HG02938 (cell line): Measurements from ENCODE around the gene HTR1D.

Experiments used
- ATAC-seq: cut with Tn5 transposase; IDR thresholded peaks from one replicate; pipeline ENCODE4 v1.9.1; 2021; ENCODE audit warnings: mild to moderate bottlenecking, moderate library complexity; ENCODE audit not compliant: unreplicated experiment

The HTR1D gene

GRCh38 chr1:23185381-23185780, 31.9 kb downstream of the HTR1D start:
- ATAC-seq, result no peak

GRCh38 chr1:23184212-23184934, 32.9 kb downstream of the HTR1D start:
- no peak for ATAC-seq

GRCh38 chr1:23179862-23180261, 37.4 kb downstream of the HTR1D start:
- no peak for ATAC-seq

- no peak for ATAC-seq
Observed at GRCh38 chr1:23178950-23179349, 38.4 kb downstream of the HTR1D start.

GRCh38 chr1:23178414-23178813, 38.9 kb downstream of the HTR1D start:
- no peak for ATAC-seq

GRCh38 chr1:23177438-23178380, 39.6 kb downstream of the HTR1D start:
- no peak for ATAC-seq

- ATAC-seq, result no peak
Observed at GRCh38 chr1:23177031-23177430, 40.3 kb downstream of the HTR1D start.

- ATAC-seq, result no peak
Observed at GRCh38 chr1:23174426-23175110, 42.7 kb downstream of the HTR1D start.

GRCh38 chr1:23171181-23171755, 46.0 kb downstream of the HTR1D start:
- no peak for ATAC-seq

- no peak for ATAC-seq
Observed at GRCh38 chr1:23169727-23170335, 47.5 kb downstream of the HTR1D start.

- ATAC-seq, result no peak
Observed at GRCh38 chr1:23169195-23169575, 48.1 kb downstream of the HTR1D start.

- ATAC-seq, result peak; percentile 61
Observed at GRCh38 chr1:23168445-23169194, 48.7 kb downstream of the HTR1D start, which contains the start of gene LUZP1. Gene LUZP1 (minus strand): TSS chr1:23168856.

GRCh38 chr1:23168079-23168444, 49.2 kb downstream of the HTR1D start:
- ATAC-seq, result peak; percentile 11

GRCh38 chr1:23167353-23168078, 49.8 kb downstream of the HTR1D start:
- ATAC-seq, result no peak

- ATAC-seq, result no peak
Observed at GRCh38 chr1:23166854-23167253, 50.4 kb downstream of the HTR1D start.

- ATAC-seq, result no peak
Observed at GRCh38 chr1:23163395-23163794, 53.9 kb downstream of the HTR1D start.

- ATAC-seq, result no peak
Observed at GRCh38 chr1:23159963-23160877, 57.1 kb downstream of the HTR1D start.

GRCh38 chr1:23156940-23157339, 60.4 kb downstream of the HTR1D start:
- ATAC-seq, result no peak
